Measurements from ENCODE around the gene DPAGT1.
"Not testable (repeated sequence)": the region's sequence is repeated elsewhere in the genome, so short reads cannot be mapped to it uniquely, and the experiment has no call there.

Gene DPAGT1

DNA sequence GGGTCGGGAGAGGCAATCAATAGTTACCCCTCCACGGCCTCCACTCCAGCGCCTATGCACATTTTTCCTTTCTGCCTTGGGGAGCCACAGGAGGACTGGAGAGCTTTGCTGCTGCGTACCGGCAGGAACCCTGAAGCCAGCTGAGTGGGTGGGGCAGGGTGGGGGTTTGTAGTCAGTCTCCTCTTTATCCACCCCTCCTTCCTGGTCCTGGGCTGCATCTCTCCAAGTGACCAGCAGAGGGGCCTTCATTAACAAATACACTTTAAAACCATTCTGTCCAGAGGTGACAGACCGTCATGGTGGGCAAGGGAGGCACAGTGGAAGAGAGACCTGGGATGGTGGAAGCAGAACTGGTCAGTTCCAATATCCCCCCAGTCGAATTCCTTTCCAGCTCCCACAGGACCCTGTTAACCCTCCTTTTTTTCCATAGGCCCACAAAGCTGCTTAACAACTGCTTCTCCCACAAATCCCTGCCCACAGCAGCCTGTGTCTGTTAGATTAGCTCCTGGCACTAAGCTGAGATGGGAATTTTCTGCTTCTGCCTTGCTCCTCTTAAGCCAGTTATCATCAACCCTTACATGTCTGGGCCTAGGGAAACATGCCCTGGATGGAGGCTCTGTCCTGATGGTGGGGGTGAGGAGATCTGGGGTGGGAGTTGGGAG, 43.3 kb upstream of the DPAGT1 start:
- H3K27ac ChIP-seq = no peak overlapping the region
- TF ChIP-seq, protein P1, sequence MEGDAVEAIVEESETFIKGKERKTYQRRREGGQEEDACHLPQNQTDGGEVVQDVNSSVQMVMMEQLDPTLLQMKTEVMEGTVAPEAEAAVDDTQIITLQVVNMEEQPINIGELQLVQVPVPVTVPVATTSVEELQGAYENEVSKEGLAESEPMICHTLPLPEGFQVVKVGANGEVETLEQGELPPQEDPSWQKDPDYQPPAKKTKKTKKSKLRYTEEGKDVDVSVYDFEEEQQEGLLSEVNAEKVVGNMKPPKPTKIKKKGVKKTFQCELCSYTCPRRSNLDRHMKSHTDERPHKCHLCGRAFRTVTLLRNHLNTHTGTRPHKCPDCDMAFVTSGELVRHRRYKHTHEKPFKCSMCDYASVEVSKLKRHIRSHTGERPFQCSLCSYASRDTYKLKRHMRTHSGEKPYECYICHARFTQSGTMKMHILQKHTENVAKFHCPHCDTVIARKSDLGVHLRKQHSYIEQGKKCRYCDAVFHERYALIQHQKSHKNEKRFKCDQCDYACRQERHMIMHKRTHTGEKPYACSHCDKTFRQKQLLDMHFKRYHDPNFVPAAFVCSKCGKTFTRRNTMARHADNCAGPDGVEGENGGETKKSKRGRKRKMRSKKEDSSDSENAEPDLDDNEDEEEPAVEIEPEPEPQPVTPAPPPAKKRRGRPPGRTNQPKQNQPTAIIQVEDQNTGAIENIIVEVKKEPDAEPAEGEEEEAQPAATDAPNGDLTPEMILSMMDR (IDR thresholded peaks at IDR 0.05) = peak; percentile 65
- DNase-seq (ENCODE audit: low spot score) = no peak
- no peak overlapping the region for H3K4me3 ChIP-seq

DNA sequence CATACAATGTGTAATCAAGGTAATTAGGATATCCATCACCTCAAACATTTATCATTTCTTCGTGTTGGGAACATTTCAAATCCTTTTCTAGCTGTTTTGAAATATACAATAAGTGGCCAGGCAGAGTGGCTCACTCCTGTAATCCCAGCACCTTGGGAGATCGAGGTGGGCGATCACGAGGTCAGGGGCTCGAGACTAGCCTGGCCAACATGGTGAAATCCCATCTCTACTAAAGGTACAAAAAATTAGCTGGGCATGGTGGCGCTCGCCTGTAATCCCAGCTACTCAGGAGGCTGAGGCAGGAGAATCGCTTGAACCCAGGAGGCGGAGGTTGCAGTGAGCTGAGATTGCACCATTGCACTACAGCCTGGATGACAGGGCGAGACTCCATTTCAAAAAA, 37.6 kb upstream of the DPAGT1 start:
- DNase-seq (ENCODE audit: low spot score); H3K27ac ChIP-seq; H3K4me3 ChIP-seq: not testable (repeated sequence)

DNA sequence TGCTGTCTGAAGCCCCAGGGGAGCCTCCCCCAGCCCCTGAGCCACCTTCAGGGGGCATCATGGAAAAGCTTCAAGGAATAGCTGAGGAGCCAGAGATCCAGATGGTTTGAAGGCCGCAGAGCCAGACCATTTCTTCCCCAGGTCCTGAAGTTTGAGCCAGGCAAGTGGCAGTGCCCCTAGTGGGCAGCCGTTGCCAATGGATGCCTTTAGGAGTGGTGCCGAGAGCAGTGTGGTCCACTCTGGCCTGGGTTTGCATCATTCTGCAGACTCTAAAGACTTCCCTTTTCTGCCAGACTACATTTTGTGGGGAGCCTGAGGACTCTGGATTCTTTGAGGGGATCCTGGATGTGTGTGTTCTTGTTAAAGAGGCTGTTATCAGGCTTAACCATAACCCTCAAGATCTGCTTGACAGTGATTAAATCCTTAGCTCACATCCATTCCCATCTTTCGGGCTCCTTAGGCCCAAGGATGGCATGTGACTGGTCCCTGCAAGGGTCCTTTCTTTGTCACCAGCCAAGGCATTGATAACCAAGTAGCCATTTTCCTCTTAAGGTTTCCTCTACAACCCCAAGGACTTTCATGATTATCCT, 32.8 kb upstream of the DPAGT1 start:
- no peak overlapping the region for H3K4me3 ChIP-seq
- no peak for DNase-seq (ENCODE audit: low spot score)
- TF ChIP-seq, protein P1 (IDR thresholded peaks at IDR 0.05) = peak; percentile 32
- no peak overlapping the region for H3K27ac ChIP-seq

DNA sequence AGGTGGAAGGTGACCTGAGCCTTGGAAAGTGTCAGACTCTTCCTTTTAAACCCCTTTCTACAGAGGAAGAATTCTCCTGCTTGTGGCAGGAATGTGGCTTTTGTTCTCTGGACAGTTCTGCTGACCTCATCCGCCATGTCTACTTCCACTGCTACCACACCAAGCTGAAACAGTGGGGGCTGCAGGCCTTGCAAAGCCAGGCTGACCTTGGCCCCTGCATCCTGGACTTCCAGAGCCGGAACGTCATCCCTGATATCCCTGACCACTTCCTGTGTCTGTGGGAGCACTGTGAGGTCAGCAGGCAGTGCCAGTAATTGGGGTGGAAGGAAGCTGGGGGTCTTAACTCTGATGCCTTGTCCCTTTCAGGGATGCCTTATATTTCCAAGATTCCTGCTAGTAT, 29.0 kb upstream of the DPAGT1 start:
- H3K4me3 ChIP-seq = no peak overlapping the region
- DNase-seq (ENCODE audit: low spot score) = no peak
- TF ChIP-seq, protein P1 (IDR thresholded peaks at IDR 0.05) = no peak
- no peak overlapping the region for H3K27ac ChIP-seq

DNA sequence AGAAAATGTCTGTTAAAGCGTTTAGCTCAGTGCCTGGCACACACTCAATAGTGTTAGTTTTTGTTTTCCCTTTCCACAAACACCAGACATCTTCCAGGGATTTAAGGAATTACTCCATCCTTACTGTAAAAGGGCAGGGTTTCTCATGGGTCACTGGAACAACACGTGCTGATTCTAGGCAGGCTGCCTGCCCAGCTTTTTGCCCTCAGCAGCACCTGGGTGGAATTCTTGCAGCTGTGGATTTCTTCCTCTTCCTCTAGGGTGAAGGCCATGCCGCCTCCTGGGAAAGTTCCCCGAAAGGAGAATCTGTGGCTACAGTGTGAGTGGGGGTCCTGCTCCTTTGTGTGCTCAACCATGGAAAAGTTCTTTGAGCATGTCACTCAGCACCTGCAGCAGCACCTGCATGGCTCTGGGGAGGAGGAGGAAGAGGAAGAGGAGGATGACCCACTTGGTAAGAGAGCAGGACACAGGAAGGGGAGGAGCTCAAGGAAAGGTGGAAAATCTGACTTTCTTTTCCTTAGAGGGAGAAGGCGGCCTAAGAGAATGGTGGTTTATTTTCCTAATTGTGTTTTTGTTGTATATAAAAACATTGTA, 25.1 kb upstream of the DPAGT1 start:
- DNase-seq (ENCODE audit: low spot score) = no peak
- H3K27ac ChIP-seq = no peak overlapping the region
- H3K4me3 ChIP-seq = no peak overlapping the region
- TF ChIP-seq, protein P1 (IDR thresholded peaks at IDR 0.05) = no peak

DNA sequence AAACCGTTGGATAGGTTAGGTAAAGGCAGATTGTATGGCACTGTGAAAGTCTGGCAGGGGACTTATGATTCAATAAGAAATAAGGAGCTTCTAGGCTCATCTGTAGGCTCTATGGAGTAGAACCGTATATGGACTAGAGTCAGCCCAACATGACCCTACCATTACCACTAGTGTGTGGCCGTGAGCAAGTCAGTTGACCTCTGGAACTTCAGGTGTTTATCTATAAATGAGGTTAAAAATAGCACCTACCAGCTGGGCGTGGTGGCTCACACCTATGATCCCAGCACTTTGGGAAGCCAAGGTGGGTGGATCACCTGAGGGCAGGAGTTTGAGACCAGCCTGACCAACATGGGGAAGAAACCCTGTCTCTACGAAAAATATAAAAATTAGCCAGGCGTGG, 24.2 kb upstream of the DPAGT1 start:
- no peak for DNase-seq (ENCODE audit: low spot score)
- no peak overlapping the region for H3K4me3 ChIP-seq
- no peak overlapping the region for H3K27ac ChIP-seq
- TF ChIP-seq, protein P1 (IDR thresholded peaks at IDR 0.05) = no peak

DNA sequence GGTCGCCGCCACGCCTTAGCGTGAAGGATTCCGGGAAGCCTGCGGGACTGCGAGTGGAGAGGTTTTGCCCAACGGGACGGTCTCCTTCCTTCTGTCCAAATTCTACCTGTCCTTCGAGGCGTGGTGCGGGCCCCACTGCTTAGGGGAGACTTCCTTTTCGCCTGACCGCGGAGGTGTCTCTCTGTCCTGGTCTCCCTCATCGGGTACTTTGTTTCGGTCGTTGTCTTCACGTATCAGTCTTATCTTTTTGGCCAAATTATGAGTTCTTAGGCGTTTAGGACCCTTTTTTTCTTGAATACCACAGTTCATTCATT, 20.1 kb upstream of the DPAGT1 start:
- DNase-seq (ENCODE audit: low spot score) = no peak
- H3K27ac ChIP-seq = peak overlapping the region; percentile 78 to 86
- TF ChIP-seq, protein P1 (IDR thresholded peaks at IDR 0.05) = no peak
- H3K4me3 ChIP-seq = peak overlapping the region; percentile 81
